AG04449 (cell line): ENCODE data around the gene NCDN.
A peak's percentile ranks its signal among the peaks of the same experiment; 100 is the strongest.

Source experiments
- CTCF ChIA-PET: fragments of 350-600 bp; formaldehyde crosslinking; extraction: SDS; loops from one replicate; lab custom pipeline; 2021; ENCODE audit warnings: antibody characterized with exemption; lab: Yijun Ruan, JAX
- POLR2A ChIA-PET: fragments of 400-600, 350-600 bp; formaldehyde crosslinking; extraction: SDS; loops from one replicate; lab custom pipeline; 2020; ENCODE audit warnings: antibody characterized with exemption, inconsistent platforms; lab: Yijun Ruan, JAX
- DNase-seq: peaks from one replicate; pipeline ENCODE4 v3.0.0-alpha.2; 2010; ENCODE audit warnings: low read depth, low spot score
- H3K4me3 ChIP-seq: 2 replicates; pipeline ENCODE4 v1.5.1; 2011; ENCODE audit warnings: low read depth, mild to moderate bottlenecking, control low read depth, low read length
- CTCF ChIP-seq: IDR thresholded peaks from one replicate; pipeline ENCODE4 v1.5.1; 2011; ENCODE audit warnings: mild to moderate bottlenecking, moderate library complexity, low read length, control low read depth, inconsistent platforms; ENCODE audit not compliant: insufficient read depth; ENCODE audit errors: missing control alignments

The NCDN gene

GRCh38 chr1:35544976-35545375 is 12.6 kb upstream of the NCDN start:
- CTCF ChIA-PET, result interaction anchor here (1.1 to 3.0 kb wide), 4 partner anchors 11 to 170 kb away, joined by 3 to 19 read pairs (median 11); partner anchors contain the start of genes KIAA0319L and NCDN
- POLR2A ChIA-PET, result no interaction called here
- DNase-seq, result no peak
- H3K4me3 ChIP-seq, result no peak overlapping the region
- TF ChIP-seq CTCF, result peak; percentile 16

- ChIA-PET CTCF (interaction anchor here (3.0 kb wide), 1 partner anchor 10 kb away, joined by 15 read pairs; the partner anchor contains the start of genes KIAA0319L and NCDN), POLR2A (no interaction called here)
- no peak for TF ChIP-seq CTCF
- DNase-seq, result no peak
- no peak overlapping the region for H3K4me3 ChIP-seq
Measured at GRCh38 chr1:35546614-35547013, 11.0 kb upstream of the NCDN start.

GRCh38 chr1:35553851-35554250 is 3.7 kb upstream of the NCDN start:
- ChIA-PET POLR2A (no interaction called here), CTCF (interaction anchor here (1.0 to 15.0 kb wide), 3 partner anchors 9 to 104 kb away, joined by 3 to 222 read pairs (median 7); no protein-coding TSS in a partner anchor)
- no peak overlapping the region for H3K4me3 ChIP-seq
- DNase-seq, result no peak
- TF ChIP-seq CTCF, result no peak

GRCh38 chr1:35554266-35555211 is 3.1 kb upstream of the NCDN start:
- DNase-seq, result no peak
- TF ChIP-seq CTCF, result no peak

GRCh38 chr1:35555212-35555584 is 2.4 kb upstream of the NCDN start:
- no peak overlapping the region for H3K4me3 ChIP-seq
- DNase-seq, result no peak
- CTCF ChIA-PET, result interaction anchor here (1.3 to 15.0 kb wide), 4 partner anchors 9 to 172 kb away, joined by 5 to 222 read pairs (median 13); no protein-coding TSS in a partner anchor
- TF ChIP-seq CTCF, result no peak
- POLR2A ChIA-PET, result no interaction called here

More at GRCh38 chr1:35554266-35555211, 3.1 kb upstream of the NCDN start:
- no peak overlapping the region for H3K4me3 ChIP-seq
- CTCF ChIA-PET, result interaction anchor here (1.0 to 15.0 kb wide), 4 partner anchors 8 to 105 kb away, joined by 3 to 222 read pairs (median 11); no protein-coding TSS in a partner anchor
- POLR2A ChIA-PET, result no interaction called here
